ENCODE data around the gene PHYHD1.

PHYHD1 gene

GRCh38 chr9:128969491-128969890 is 48.7 kb downstream of the PHYHD1 start:
- DNase-seq (ENCODE audit: low read depth in 2 of 2), result no peak

- no peak for DNase-seq (ENCODE audit: low read depth in 2 of 2)
These were observed 52.2 kb downstream of the PHYHD1 start for GRCh38 chr9:128972956-128973355.

GRCh38 chr9:128979111-128979510 is 58.3 kb downstream of the PHYHD1 start:
- DNase-seq (ENCODE audit: low read depth in 2 of 2), result no peak

- DNase-seq (ENCODE audit: low read depth in 2 of 2), result no peak
These were observed 62.8 kb downstream of the PHYHD1 start for GRCh38 chr9:128983536-128983935.

GRCh38 chr9:128986671-128987070 is 65.9 kb downstream of the PHYHD1 start:
- no peak for DNase-seq (ENCODE audit: low read depth in 2 of 2)

GRCh38 chr9:128987805-128988204 is 67.0 kb downstream of the PHYHD1 start:
- DNase-seq (ENCODE audit: low read depth in 2 of 2), result no peak
